Liver (tissue), 9 donors: ENCODE results near the gene TM9SF3. TPM values are rescaled to one million over a fixed set of nuclear protein-coding genes. Genes with fewer than 3 reads are reported as not detected.

ENCODE experiments used
- DNase-seq: peaks from one replicate; pipeline ENCODE4 v3.0.0-alpha.2; 2017; ENCODE audit warnings: low spot score
- H3K27ac ChIP-seq, 2 donors: one replicate each; pipeline ENCODE4 v1.7.0; 2013; ENCODE audit warnings: inconsistent platforms in 2 of 2, low read length in 2 of 2, control low read depth in 1 of 2, low read depth in 1 of 2, mild to moderate bottlenecking in 1 of 2
- H3K27me3 ChIP-seq, 4 donors: one replicate each; pipeline versions ENCODE4 v1.6.1 to v1.7.0; 2013; ENCODE audit warnings: low read length in 3 of 4, inconsistent platforms in 1 of 4, mild to moderate bottlenecking in 1 of 4, moderate library complexity in 1 of 4; ENCODE audit not compliant: control insufficient read depth in 4 of 4, insufficient read depth in 4 of 4
- H3K36me3 ChIP-seq, 4 donors: one replicate each; pipeline versions ENCODE4 v1.6.1 to v1.7.0; 2013; ENCODE audit warnings: low read length in 3 of 4, mild to moderate bottlenecking in 3 of 4, low read depth in 1 of 4, moderate library complexity in 1 of 4; ENCODE audit not compliant: control insufficient read depth in 4 of 4, insufficient read depth in 3 of 4
- H3K4me1 ChIP-seq, 4 donors: one replicate each; pipeline versions ENCODE4 v1.6.1 to v1.7.0; 2013; ENCODE audit warnings: low read length in 3 of 4, mild to moderate bottlenecking in 3 of 4, moderate library complexity in 1 of 4; ENCODE audit not compliant: control insufficient read depth in 4 of 4, insufficient read depth in 4 of 4
- H3K4me3 ChIP-seq, 3 donors: one replicate each; pipeline versions ENCODE4 v1.6.1 to v1.7.0; 2013; ENCODE audit warnings: low read length in 3 of 3, control low read depth in 1 of 3, low read depth in 1 of 3, mild to moderate bottlenecking in 1 of 3
- H3K9ac ChIP-seq, 2 donors: one replicate each; pipeline ENCODE4 v1.7.0; 2013; ENCODE audit warnings: low read length in 2 of 2, mild to moderate bottlenecking in 2 of 2, moderate library complexity in 2 of 2, control low read depth in 1 of 2, low read depth in 1 of 2
- H3K9me3 ChIP-seq, 4 donors: one replicate each; pipeline versions ENCODE4 v1.6.1 to v1.7.0; 2013; ENCODE audit warnings: low read length in 3 of 4; ENCODE audit not compliant: control insufficient read depth in 4 of 4
- EGR1 ChIP-seq, 2 donors: IDR thresholded peaks; 2 replicates each; pipeline ENCODE4 v1.6.1; 2016 to 2018; ENCODE audit warnings: antibody characterized with exemption in 2 of 2, low read depth in 2 of 2
- FOXA1 ChIP-seq: IDR thresholded peaks from 2 replicates; pipeline ENCODE4 v1.6.1; 2016; ENCODE audit warnings: antibody characterized with exemption
- FOXA2 ChIP-seq: IDR thresholded peaks from 2 replicates; pipeline ENCODE4 v1.6.1; 2016; ENCODE audit warnings: antibody characterized with exemption
- GABPA ChIP-seq, 2 donors: IDR thresholded peaks in 1 of 2; conservative IDR thresholded peaks in 1 of 2; 2 replicates each; pipeline ENCODE4 v1.6.1; 2016; ENCODE audit warnings: antibody characterized with exemption in 2 of 2, mild to moderate bottlenecking in 1 of 2, moderate library complexity in 1 of 2
- HNF4A ChIP-seq, 2 donors: conservative IDR thresholded peaks; 2 replicates each; pipeline ENCODE4 v1.6.1; 2016; ENCODE audit warnings: antibody characterized with exemption in 2 of 2, mild to moderate bottlenecking in 2 of 2
- HNF4G ChIP-seq: IDR thresholded peaks from 2 replicates; pipeline ENCODE4 v1.6.1; 2016; ENCODE audit warnings: antibody characterized with exemption
- JUND ChIP-seq, 2 donors: IDR thresholded peaks; 2 replicates each; pipeline ENCODE4 v1.6.1; 2016; ENCODE audit warnings: antibody characterized with exemption in 2 of 2
- NR2F2 ChIP-seq: IDR thresholded peaks from 2 replicates; pipeline ENCODE4 v1.6.1; 2016; ENCODE audit warnings: antibody characterized with exemption
- RAD21 ChIP-seq, 2 donors: IDR thresholded peaks; 2 replicates each; pipeline ENCODE4 v1.6.1; 2016; ENCODE audit warnings: antibody characterized with exemption in 2 of 2, mild to moderate bottlenecking in 2 of 2
- RXRA ChIP-seq, 2 donors: IDR thresholded peaks; 2 replicates each; pipeline ENCODE4 v1.6.1; 2017 to 2018; ENCODE audit warnings: antibody characterized with exemption in 2 of 2, mild to moderate bottlenecking in 1 of 2
- SP1 ChIP-seq: IDR thresholded peaks from 2 replicates; pipeline ENCODE4 v1.6.1; 2018; ENCODE audit warnings: antibody characterized with exemption, mild to moderate bottlenecking
- TAF1 ChIP-seq: conservative IDR thresholded peaks from 2 replicates; pipeline ENCODE4 v1.6.1; 2016; ENCODE audit warnings: antibody characterized with exemption, mild to moderate bottlenecking
- YY1 ChIP-seq: IDR thresholded peaks from 2 replicates; pipeline ENCODE4 v1.6.1; 2016; ENCODE audit warnings: antibody characterized with exemption, mild to moderate bottlenecking
- WGBS: extraction: QIAGEN DNeasy Blood & Tissue Kit; methylation state at CpG from one replicate; pipeline ENCODE4 v1.1.7; 2013; 5-methylcytosine and 5-hydroxymethylcytosine counted together
- polyA plus RNA-seq, 2 donors: library from polyadenylated mRNA; stranded (reverse) in 1 of 2; unstranded in 1 of 2; fragments of 200-250 nt in 1 of 2; fragments of >200 nt in 1 of 2; fragmentation: Nextera tagmentation in 1 of 2; extraction: Ambion mirVana in 1 of 2; gene quantifications; one replicate each; pipeline versions ENCODE4 v1.2.1 to v1.2.3, GENCODE V29; 2013 to 2015
- total RNA-seq, 2 donors: library from RNA; depleted of rRNA; stranded (reverse); fragments of >200 nt; gene quantifications; one replicate each; pipeline ENCODE4 v1.2.3, GENCODE V29; 2014
- TF ChIP-seq, protein P1 (sequence below): IDR thresholded peaks from 2 replicates; pipeline ENCODE4 v1.6.1; 2016; ENCODE audit warnings: antibody characterized with exemption
- TF ChIP-seq, protein P2 (sequence below): IDR thresholded peaks from 2 replicates; pipeline ENCODE4 v1.6.1; 2016; ENCODE audit warnings: antibody characterized with exemption
- TF ChIP-seq, protein P3 (sequence below): IDR thresholded peaks from 2 replicates; pipeline ENCODE4 v1.6.1; 2016; ENCODE audit warnings: antibody characterized with exemption, mild to moderate bottlenecking
- TF ChIP-seq, protein P4 (sequence below): IDR thresholded peaks from 2 replicates; pipeline ENCODE4 v1.6.1; 2016; ENCODE audit warnings: antibody characterized with exemption
- donor health status: healthy.
- donor health status: healthy.
- donor health status: healthy.
- donor health status: healthy.
- donor health status: healthy.

The TM9SF3 gene
- total and polyA plus RNA-seq, 4 donors: 20.5 to 115 (median 55.4) TPM

DNA sequence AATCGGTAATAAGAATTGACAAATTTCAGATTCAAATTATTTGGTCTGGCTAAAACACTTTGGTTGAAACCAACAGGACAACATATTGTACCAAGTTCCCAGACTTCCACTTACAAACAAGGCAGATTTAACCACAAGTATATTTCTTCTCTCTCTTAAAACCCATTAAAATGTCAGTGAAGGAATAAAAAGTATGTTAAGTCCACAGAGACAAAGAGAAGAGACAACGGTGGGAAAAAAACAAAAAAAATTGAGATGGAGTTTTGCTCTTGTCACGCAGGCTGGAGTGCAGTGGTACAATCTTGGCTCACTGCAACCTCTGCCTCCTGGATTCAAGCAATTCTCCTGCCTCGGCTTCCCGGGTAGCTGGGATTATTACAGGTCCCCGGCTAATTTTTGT lies 16.3 kb downstream of the TM9SF3 start (continued):
- TF ChIP-seq RXRA (IDR thresholded peaks at IDR 0.05) (no peak), GABPA (IDR thresholded peaks at IDR 0.05 in 1 of 2, conservative IDR thresholded peaks at IDR 0.05 in 1 of 2) (no peak), HNF4G (no peak), JUND (IDR thresholded peaks at IDR 0.05) (no peak), TAF1 (no peak), SP1 (no peak)
- TF ChIP-seq, protein P1, sequence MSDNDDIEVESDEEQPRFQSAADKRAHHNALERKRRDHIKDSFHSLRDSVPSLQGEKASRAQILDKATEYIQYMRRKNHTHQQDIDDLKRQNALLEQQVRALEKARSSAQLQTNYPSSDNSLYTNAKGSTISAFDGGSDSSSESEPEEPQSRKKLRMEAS: no peak

DNA sequence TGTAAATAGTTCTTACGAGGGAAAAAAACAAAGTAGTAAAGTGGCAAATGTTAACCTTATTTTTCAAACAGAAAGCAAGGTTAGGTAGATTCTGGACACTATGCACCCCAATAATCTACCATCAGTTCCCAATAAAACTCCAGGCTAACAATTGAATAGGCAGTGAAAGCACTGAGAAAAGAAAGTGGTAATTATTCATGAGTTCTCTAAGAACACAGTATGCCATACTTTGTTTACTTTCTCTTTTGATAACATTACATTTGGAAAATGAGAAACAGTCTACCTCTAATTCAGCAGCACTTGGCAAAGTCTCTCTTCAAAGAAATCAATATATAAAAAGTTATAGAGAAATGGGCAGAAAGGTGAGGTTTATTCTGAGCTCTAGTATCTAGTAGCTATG lies 18.4 kb downstream of the TM9SF3 start:
- WGBS: 71% methylated on average over 1 of the region's 1 CpG

DNA sequence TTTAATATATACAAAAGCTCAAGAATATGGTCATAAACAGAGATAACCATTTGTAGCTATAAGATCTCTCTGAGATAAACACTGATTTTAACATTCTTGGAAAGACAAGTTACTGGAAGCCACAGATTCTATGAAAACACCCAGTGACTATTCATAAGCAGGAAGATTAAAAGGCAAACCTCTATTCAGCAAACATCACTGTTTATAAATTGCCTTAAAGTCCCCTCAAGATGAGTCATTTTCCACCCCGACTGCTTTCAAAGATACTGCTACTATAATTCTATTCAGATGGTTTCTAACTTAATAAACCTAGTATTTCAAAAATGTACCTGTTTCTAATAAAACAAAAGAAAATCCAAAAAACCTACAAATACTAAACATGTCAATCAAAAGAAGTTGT lies 21.0 kb downstream of the TM9SF3 start:
- Histone ChIP-seq H3K36me3 (peaks cover 0 to 9% (median 2%) of the 10 kb centered on the region in 4 donors), H3K27me3 (no peaks in the 10 kb centered on the region), H3K9ac (no peak overlapping the region), H3K4me1 (peaks cover 8 to 26% (median 15%) of the 10 kb centered on the region in 4 donors), H3K27ac (no peak overlapping the region), H3K9me3 (no peaks in the 10 kb centered on the region), H3K4me3 (no peak overlapping the region)
- no peak for DNase-seq
- WGBS: 67% methylated on average over 1 of the region's 1 CpG
- TF ChIP-seq HNF4A (conservative IDR thresholded peaks at IDR 0.05) (no peak), RXRA (IDR thresholded peaks at IDR 0.05) (no peak), YY1 (no peak), NR2F2 (no peak), GABPA (IDR thresholded peaks at IDR 0.05 in 1 of 2, conservative IDR thresholded peaks at IDR 0.05 in 1 of 2) (no peak), TAF1 (no peak), RAD21 (IDR thresholded peaks at IDR 0.05) (no peak), SP1 (no peak), HNF4G (no peak)
- TF ChIP-seq, protein P2, sequence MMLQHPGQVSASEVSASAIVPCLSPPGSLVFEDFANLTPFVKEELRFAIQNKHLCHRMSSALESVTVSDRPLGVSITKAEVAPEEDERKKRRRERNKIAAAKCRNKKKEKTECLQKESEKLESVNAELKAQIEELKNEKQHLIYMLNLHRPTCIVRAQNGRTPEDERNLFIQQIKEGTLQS: no peak
- TF ChIP-seq, protein P1: no peak
- TF ChIP-seq, protein P3, sequence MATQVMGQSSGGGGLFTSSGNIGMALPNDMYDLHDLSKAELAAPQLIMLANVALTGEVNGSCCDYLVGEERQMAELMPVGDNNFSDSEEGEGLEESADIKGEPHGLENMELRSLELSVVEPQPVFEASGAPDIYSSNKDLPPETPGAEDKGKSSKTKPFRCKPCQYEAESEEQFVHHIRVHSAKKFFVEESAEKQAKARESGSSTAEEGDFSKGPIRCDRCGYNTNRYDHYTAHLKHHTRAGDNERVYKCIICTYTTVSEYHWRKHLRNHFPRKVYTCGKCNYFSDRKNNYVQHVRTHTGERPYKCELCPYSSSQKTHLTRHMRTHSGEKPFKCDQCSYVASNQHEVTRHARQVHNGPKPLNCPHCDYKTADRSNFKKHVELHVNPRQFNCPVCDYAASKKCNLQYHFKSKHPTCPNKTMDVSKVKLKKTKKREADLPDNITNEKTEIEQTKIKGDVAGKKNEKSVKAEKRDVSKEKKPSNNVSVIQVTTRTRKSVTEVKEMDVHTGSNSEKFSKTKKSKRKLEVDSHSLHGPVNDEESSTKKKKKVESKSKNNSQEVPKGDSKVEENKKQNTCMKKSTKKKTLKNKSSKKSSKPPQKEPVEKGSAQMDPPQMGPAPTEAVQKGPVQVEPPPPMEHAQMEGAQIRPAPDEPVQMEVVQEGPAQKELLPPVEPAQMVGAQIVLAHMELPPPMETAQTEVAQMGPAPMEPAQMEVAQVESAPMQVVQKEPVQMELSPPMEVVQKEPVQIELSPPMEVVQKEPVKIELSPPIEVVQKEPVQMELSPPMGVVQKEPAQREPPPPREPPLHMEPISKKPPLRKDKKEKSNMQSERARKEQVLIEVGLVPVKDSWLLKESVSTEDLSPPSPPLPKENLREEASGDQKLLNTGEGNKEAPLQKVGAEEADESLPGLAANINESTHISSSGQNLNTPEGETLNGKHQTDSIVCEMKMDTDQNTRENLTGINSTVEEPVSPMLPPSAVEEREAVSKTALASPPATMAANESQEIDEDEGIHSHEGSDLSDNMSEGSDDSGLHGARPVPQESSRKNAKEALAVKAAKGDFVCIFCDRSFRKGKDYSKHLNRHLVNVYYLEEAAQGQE: no peak

More for the DNA sequence above, 18.4 kb downstream of the TM9SF3 start:
- Histone ChIP-seq H3K36me3 (peaks cover 0 to 4% (median 3%) of the 10 kb centered on the region in 4 donors), H3K4me3 (no peak overlapping the region), H3K9me3 (no peaks in the 10 kb centered on the region), H3K27ac (no peak overlapping the region), H3K9ac (no peak overlapping the region), H3K27me3 (no peaks in the 10 kb centered on the region), H3K4me1 (peaks cover 6 to 21% (median 14%) of the 10 kb centered on the region in 4 donors)
- no peak for TF ChIP-seq EGR1 (IDR thresholded peaks at IDR 0.05; ENCODE audit: low read depth in 2 of 2)
- TF ChIP-seq, protein P4, sequence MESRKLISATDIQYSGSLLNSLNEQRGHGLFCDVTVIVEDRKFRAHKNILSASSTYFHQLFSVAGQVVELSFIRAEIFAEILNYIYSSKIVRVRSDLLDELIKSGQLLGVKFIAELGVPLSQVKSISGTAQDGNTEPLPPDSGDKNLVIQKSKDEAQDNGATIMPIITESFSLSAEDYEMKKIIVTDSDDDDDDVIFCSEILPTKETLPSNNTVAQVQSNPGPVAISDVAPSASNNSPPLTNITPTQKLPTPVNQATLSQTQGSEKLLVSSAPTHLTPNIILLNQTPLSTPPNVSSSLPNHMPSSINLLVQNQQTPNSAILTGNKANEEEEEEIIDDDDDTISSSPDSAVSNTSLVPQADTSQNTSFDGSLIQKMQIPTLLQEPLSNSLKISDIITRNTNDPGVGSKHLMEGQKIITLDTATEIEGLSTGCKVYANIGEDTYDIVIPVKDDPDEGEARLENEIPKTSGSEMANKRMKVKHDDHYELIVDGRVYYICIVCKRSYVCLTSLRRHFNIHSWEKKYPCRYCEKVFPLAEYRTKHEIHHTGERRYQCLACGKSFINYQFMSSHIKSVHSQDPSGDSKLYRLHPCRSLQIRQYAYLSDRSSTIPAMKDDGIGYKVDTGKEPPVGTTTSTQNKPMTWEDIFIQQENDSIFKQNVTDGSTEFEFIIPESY: no peak
- no peak for TF ChIP-seq RAD21 (IDR thresholded peaks at IDR 0.05)
- TF ChIP-seq FOXA2: no peak
- TF ChIP-seq YY1: no peak
- no peak for TF ChIP-seq HNF4A (conservative IDR thresholded peaks at IDR 0.05)
- TF ChIP-seq FOXA1: no peak
- TF ChIP-seq, protein P3: no peak
- TF ChIP-seq, protein P2: no peak
- DNase-seq: no peak
